ENCODE data around the gene CNTN4. TPM values are rescaled to one million over a fixed set of nuclear protein-coding genes. Genes with fewer than 3 reads are reported as not detected.

CNTN4 gene
- total RNA-seq, 1 donor from 2014 or later, result 0.17 TPM

GRCh38 chr3:2706836-2707210 lies 608.2 kb downstream of the CNTN4 start:
- no peak for DNase-seq

DNA sequence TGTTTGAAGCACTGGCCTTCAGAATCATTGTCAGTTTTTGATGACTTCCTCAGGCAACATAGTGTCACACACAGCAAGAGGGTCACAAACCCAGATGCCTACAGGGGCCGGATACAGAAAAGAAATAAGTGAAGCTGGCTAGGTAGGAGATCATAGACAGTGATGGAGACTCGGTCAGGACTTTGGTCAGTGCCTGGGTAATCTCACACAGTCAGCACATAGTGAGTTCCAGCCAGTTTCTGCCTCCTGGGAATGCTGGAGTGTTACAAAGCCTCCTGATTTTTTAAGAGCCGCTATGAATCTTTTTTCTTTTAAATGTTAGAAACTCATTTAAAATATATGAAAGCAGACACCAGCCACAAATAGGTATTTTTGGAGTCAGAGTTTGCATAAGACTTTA lies 612.4 kb downstream of the CNTN4 start:
- no peak for DNase-seq

GRCh38 chr3:2713923-2714322 lies 615.3 kb downstream of the CNTN4 start:
- DNase-seq, result no peak

- DNase-seq, result no peak
Observed at GRCh38 chr3:2714834-2715233, 616.2 kb downstream of the CNTN4 start.

DNA sequence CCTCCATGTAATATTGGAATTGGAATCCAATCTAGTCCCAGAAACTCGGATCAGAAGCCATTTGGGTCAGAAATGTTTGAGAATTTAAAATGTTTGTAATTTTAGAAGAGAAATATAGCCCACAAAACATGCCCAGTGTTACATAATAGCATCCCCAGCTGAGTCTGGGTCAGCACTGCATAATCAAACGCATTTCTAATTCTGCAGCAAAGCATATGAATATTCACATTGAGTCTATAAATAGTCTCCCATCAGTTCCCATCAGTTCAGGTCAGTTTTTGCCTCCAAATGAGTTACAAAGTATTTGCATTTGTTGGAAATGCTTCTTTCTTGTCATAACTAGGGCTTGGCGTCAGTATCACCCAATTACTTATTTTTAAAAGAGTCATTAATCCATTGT lies 628.4 kb downstream of the CNTN4 start:
- DNase-seq, result no peak

DNA sequence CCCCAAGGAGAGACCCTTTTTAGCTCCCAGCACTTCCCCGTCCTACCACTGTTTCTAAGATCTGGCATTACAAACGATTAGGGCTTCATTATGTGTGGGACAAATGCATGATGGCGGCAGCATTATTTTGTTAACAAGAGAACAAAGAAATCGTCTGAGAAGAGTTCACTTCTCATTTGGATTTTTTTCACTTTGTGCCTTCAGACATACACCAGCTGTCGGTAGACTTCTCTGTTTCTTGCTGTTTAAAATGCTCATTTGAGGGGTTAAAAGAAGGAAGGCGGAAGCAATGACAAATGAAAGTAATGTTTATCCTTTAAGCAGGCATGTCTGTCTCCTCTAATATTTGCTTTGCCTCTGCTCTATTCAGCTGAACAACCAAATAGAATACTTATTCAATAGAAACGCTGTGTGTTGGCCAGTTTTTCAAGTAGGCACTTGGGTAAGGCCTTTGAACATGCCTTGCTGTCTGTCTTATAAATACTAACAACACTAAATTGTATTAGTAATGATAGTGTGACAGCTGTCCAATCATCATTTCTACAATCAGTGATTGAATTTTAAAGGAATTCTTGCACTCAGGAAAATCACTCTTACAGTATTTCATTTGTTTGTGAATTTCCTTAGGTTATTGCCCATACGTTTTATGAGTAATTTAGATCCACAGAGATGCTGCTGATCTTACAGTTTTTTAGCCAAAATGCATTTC lies 629.1 kb downstream of the CNTN4 start:
- DNase-seq, result no peak

DNA sequence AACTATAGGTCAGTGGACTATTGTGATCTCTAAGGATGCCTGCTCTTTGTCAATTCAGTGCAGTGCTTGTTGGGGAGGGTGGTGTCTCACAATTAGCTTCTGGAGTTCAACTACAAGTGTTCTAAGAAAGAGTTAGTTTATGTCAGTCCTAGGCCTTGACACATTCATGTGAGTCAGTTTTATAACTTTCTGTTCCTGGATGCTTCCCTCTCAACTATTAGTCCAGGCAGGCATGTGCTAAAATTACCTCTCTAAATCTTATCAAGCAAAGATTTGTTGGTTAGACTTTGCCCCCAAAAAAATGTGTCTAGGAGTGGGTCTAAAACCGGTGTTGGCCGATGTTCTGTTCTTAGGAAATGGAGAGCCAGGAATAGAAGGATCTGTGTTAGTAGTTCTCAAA lies 633.2 kb downstream of the CNTN4 start:
- no peak for DNase-seq

DNA sequence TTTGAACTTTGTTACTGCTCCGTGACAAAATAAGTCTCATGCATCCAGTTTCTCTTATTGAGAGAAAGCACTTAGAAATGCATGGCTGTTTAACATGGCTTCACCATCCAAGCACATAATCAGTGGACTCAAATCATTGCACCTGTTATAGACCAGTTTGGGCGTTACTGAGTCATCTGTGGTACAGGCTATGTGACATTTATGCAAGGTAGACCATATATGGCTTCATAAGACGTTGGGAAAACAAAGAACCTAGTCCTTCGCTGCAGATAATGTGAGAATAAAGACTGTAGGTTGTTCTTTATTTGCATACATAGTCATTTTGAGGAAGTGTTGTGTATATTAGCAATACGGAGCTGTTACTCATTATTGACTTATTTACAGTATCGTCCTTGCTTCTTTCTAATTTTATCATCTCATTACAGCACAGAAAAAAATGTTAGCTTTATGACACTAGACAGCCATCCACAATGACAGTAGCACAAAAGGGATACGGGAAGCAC lies 636.8 kb downstream of the CNTN4 start:
- no peak for DNase-seq

- no peak for DNase-seq
Observed at GRCh38 chr3:2741516-2741915, 642.9 kb downstream of the CNTN4 start.

- no peak for DNase-seq
Observed at GRCh38 chr3:2765002-2765579, 666.4 kb downstream of the CNTN4 start.

DNA sequence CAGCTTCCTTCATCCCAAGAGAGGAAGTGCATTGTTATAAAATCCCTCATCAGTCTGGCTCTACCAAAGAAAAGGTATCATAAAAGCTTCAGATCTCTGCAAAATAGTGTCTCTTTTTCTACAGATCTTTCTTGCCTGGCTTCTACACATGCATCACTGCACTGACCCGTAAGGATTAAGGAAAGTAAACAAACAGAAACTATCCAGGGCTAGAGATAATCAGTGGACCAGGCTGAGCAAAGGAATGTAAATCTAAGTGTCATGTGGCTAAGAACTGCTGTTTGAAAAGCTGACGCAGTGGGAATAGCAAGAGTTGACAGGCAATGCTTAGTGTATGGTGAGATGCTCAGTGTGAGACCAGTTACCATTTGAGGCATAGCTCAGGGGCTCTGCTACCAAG lies 671.8 kb downstream of the CNTN4 start:
- DNase-seq, result no peak

DNA sequence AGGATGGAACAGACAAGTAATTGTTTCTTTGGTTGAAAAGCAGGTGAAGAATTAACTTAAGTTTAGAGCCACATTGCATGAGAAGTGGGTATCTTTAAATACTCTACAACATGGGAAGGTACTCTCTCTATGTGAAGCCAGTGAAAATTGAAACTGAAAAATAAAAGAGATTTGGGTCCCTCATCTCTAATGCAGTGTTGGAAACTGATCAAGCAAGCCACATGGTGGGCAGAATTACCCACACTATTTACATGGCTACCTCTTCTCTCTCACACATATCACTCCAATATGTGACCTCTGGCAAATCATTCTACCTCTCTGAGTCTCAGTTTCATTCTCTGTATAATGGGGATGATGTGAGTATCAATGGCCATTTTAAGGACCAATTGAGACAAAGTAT lies 672.5 kb downstream of the CNTN4 start:
- no peak for DNase-seq

GRCh38 chr3:2771741-2772140 lies 673.1 kb downstream of the CNTN4 start:
- no peak for DNase-seq

DNA sequence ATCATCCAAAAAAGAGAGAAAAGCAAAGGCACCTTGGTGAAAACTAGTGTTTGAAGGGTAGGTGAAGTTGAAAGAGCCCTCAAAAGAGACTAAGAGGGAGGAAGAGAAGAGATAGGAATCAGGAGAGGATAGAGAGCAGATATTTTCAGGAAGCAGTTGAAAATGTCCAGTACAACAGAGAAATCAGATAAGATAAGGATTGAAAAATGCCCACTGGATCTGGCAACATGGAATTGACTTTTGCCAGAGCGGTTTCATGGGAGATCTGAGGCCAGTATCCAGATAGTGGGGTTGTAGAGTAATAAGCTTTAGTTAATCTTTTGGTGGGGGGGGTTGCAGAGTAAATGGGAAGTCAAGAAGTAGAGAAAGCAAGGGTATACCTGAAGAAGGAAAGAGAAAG lies 674.1 kb downstream of the CNTN4 start:
- no peak for DNase-seq

GRCh38 chr3:2774481-2775249 lies 676.0 kb downstream of the CNTN4 start:
- DNase-seq, result no peak

DNA sequence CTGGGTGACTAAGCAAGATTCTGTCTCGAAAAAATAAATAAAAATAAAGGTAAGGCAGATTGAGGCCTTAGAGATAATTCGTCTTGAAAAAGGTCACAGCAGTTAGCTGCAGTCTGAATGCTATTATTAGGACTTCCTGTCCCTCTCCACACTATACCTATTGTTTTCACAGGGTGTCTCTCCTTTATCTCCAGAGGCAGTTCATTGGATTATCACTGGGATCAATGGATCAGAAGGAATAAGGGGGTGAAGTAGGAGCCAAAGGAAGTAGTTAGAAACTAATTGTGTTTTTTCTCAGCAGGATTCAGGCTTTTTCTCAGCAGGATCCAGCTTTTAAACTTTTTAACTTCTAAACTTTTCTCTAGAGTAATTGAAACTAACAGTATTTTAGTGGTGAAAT lies 684.6 kb downstream of the CNTN4 start:
- no peak for DNase-seq

DNA sequence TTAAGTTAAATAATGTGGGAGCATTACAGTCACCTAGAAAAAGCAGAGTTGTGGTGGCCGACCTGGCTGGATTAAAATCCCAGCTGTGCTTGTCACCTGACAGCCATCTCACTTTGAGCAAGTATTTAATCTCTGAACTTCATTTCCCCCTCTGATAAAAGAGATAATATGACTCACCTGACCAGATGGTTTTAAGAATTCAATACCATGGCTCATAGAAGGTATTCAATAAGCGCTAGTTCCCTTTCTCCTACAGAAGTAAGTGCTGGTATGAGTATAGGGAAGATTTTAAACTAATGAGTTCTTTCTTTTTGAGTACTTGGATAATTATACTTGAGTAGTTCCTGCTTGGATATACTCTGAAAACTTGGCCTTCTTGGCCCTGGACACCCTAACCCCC lies 686.0 kb downstream of the CNTN4 start:
- DNase-seq, result no peak

- no peak for DNase-seq
Observed at GRCh38 chr3:2790266-2790815, 691.7 kb downstream of the CNTN4 start.

DNA sequence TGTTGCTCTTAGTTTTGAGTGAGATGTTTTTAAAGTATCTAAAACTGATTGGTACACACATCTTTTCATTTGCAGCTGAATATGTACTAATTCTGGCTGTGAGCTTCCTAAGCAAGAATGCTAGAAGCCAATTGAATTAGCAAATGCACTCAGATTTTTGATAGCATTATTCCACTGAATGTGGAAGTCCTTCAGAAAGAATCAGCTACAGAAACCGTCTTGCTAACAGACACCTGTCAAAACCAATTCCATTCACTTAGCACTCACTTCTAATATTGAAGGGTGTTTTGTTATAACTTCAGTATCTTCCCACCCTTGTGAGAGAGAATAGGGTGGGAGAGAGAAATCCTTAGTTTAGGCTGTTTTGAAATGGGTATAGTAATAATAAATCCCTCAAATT lies 693.8 kb downstream of the CNTN4 start:
- DNase-seq, result no peak

DNA sequence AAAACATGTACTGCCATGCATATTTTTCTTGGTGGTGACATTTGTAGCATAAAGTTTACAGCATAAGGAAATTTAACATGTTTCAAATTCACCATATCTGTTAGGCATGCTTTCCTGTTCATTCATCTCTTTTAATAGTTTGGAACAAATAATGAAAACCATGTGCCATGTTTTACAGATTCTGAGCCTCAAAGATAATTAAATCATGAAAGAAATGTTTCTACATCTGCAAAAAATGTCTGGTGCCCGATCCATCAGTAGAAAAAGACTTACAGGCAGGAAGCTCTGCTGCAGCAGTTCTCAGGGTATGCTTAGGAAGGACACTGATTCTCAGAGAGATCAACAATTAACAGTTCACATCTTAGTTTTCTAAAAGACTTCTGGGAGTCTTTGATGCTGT lies 695.3 kb downstream of the CNTN4 start:
- no peak for DNase-seq

GRCh38 chr3:2802429-2802828 lies 703.8 kb downstream of the CNTN4 start:
- no peak for DNase-seq

DNA sequence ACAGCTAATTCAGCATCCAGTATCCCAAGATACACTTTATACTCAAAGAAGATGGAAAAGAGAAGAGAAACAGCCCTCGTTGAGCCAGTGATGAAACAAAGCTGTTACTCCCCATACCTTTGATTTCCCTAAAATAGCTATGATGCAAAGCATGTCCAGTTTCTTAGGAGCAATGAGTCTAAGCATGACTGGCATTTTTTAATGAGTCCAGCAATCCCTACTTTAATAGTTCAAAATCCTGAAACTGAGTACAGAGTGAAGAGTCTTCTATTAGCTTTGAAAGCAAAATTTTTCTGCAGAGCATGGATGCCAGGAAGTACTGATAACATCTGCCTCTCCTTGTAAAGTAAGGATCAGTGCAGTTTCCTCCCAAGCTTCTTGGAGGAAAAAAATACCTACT lies 708.8 kb downstream of the CNTN4 start:
- no peak for DNase-seq

GRCh38 chr3:2810723-2811122 lies 712.1 kb downstream of the CNTN4 start:
- no peak for DNase-seq

- DNase-seq, result no peak
Observed at GRCh38 chr3:2819571-2819970, 720.9 kb downstream of the CNTN4 start.

Measured in dermis blood vessel endothelial cell (primary cell).